ENCODE measurements around the gene SMARCB1.

DNA sequence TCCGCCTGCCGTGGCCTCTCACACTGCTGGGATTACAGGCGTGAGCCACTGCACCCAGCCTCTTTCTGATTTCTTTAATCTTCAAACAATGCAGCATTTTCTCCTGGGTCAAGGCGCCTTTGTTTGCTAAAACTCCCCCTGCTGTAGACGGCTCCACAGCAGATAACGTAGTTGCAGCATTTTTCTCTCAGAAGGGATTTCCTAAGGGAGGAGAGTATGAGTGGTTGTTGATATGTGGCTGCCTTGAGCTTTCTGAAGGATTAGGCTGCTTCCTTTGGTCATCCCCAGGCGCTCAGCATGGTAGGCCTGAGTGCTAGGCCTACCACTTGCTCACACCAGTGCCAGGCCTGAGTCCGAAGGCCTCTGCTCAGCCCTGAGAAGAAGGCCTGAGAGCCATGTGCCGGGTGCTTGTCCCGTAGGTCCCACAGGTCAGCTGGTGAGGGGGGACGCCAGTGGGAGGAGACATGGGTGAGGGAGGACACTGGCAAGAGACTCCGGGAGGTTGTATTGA is 18.1 kb downstream of the SMARCB1 start:
- TF ChIP-seq, protein P1, sequence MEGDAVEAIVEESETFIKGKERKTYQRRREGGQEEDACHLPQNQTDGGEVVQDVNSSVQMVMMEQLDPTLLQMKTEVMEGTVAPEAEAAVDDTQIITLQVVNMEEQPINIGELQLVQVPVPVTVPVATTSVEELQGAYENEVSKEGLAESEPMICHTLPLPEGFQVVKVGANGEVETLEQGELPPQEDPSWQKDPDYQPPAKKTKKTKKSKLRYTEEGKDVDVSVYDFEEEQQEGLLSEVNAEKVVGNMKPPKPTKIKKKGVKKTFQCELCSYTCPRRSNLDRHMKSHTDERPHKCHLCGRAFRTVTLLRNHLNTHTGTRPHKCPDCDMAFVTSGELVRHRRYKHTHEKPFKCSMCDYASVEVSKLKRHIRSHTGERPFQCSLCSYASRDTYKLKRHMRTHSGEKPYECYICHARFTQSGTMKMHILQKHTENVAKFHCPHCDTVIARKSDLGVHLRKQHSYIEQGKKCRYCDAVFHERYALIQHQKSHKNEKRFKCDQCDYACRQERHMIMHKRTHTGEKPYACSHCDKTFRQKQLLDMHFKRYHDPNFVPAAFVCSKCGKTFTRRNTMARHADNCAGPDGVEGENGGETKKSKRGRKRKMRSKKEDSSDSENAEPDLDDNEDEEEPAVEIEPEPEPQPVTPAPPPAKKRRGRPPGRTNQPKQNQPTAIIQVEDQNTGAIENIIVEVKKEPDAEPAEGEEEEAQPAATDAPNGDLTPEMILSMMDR (IDR thresholded peaks at IDR 0.05), result no peak
- TF ChIP-seq POLR2AphosphoS5 (IDR thresholded peaks at IDR 0.05) (no peak), EP300 (IDR thresholded peaks at IDR 0.05) (no peak)

All from sigmoid colon (tissue), 4 donors.